GM18499 (cell line): ENCODE results near the gene CTNND1.

ENCODE experiments used
- ATAC-seq: cut with Tn5 transposase; IDR thresholded peaks from one replicate; pipeline ENCODE4 v1.9.1; 2021; ENCODE audit warnings: moderate number of reproducible peaks; ENCODE audit not compliant: insufficient read depth, unreplicated experiment

CTNND1 gene

DNA sequence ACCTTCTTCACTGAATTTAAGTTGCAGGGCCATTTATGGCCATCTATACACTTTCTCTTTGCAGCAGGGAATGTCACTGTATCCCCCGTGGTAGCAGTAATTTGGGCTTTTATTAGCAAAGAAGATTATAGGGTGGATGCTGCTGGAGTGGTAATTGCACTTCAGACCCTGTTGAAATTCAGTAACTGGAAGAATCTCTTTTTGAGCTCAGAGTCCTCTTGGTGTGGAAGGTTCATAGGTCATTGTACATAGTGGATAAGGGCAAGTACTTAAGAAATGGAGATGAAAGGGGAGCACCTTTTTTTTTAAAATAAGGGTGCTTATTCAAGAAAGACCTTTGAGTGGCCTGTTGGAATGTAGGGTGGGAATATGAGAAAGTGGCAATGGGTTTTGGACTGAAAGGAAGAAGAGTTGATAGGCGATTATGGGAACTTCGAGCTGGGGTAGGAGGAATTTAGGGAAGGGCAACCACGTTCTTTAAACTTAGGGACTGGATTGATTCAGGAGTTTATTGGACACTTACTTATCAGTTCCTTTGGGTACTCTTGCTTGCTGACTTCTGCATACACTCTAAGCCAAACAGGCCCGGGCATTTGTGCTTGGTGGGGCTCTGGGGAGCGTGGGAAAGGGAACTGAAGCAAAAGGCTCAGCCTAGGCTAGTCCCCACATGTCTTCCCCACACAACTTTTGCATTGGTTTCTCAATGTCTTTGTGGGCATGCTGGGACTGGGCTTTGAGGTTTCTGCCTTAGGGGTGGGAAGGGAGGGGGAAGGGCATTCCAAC is 26.5 kb downstream of the CTNND1 start:
- ATAC-seq, result no peak

- ATAC-seq, result no peak
Observed at GRCh38 chr11:57788703-57789088, 27.1 kb downstream of the CTNND1 start.

GRCh38 chr11:57791321-57792059 is 29.9 kb downstream of the CTNND1 start:
- no peak for ATAC-seq

DNA sequence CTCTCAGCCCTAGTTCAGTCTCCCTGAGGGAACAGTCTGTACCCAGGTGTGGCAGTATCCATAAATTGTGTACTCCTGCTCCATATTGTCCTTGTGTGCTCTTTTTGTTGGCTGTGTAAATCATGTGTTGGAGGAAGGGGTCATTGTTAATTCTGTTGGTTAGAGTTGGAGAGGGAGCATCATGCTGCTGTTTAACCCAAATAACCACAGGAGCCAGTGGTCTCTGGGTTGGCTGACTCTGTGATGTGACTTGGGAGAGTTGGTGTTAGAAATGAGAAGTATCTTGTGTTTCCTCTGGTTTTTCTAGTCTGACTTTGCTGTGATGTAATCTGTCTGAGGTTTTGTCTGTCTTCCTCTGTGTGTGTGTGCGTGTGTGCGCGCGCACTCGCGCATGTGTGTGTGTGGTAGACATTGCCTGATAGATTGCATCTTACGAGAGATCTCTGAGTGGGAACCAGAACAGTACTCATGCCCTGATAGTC is 30.5 kb downstream of the CTNND1 start:
- ATAC-seq, result peak; percentile 67

- no peak for ATAC-seq
Observed at GRCh38 chr11:57792870-57793269, 31.3 kb downstream of the CTNND1 start.

DNA sequence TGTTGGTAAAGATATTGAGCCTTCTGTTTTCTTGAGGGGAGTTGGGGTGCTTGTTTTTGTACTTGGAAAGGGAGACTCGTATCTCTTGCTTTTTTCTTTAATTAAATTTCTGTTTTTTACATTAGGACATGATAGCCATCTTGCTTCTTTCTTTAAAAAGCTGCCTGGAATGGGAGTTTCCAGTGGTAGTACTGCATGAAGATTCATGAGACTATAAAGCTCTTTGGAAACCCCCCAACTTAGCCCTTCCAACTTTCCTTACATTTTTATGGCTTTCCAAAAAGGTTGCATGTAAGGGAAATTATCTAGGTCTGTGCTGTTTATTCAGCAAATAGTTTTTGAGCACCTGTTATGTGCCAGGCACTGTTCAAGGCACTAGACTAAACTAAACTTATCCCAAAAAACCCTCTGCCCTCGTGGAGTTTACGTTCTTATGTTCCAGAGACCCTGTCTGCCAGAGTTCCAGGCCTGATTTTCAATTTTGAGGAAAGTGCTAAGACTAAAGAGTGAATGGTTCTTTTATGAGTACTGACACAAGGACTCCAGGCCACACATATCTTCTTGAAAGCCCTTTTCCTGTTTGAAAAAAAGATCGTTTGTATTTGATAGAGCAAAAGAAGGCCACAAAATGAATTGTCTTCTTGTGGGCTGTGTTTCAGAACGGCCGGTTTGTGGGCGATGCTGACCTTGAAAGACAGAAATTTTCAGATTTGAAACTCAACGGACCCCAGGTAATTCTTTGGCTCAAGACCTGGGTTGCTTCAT is 31.9 kb downstream of the CTNND1 start:
- no peak for ATAC-seq

- ATAC-seq, result no peak
Observed at GRCh38 chr11:57798905-57799559, 37.4 kb downstream of the CTNND1 start.

- peak; percentile 71 for ATAC-seq
Observed at GRCh38 chr11:57800444-57801182, 39.0 kb downstream of the CTNND1 start.

DNA sequence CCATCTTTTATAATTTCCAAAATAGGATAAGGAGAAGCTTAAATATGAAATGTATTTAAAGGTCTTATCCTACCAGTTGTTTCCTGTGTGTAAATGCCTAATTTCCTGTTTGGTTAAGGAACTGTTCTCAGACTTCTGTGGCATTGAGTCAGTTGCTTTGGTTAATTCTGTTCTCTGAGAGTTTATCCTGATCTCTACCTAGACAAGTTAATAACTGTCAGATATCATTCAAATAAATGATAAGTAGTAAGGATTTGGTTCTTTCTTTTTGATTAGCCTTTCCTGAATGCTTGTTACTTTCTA is 39.5 kb downstream of the CTNND1 start:
- no peak for ATAC-seq

- no peak for ATAC-seq
Observed at GRCh38 chr11:57802411-57802810, 40.8 kb downstream of the CTNND1 start.

DNA sequence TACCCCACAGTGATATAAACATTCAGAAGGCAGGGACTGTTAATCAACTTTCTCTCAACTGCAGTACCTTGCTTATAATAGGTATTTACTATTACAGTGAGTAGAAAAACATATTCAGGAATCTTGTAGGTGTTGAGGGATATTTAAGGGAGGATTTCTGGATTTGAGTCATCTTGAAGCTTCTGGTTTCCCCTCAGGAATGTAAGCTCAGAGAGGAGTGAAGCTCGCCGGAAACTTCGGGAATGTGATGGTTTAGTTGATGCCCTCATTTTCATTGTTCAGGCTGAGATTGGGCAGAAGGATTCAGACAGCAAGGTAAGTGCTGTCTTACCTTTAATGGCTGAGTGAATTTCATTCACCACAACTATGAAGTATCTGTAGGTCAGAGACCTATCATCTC is 42.9 kb downstream of the CTNND1 start:
- no peak for ATAC-seq

- no peak for ATAC-seq
Observed at GRCh38 chr11:57805780-57806179, 44.2 kb downstream of the CTNND1 start.

DNA sequence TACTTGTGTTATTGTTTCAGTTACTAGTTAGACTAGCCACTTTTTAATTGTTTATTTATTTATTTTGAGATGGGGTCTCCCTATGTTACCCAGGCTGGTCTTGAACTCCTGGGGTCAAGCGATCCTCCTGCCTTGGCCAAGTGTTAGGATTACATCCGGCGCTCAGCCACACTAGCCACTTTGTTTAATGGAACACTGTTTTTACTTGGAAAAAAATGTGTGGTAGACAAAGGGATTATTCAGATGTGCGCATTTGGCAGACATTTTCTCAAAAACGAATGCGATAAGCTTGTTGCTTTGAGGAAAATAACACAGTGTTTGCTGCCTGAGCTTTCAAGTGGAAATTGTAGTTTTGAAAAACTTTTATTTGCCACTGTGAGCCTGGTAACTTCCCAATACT is 51.0 kb downstream of the CTNND1 start:
- no peak for ATAC-seq

DNA sequence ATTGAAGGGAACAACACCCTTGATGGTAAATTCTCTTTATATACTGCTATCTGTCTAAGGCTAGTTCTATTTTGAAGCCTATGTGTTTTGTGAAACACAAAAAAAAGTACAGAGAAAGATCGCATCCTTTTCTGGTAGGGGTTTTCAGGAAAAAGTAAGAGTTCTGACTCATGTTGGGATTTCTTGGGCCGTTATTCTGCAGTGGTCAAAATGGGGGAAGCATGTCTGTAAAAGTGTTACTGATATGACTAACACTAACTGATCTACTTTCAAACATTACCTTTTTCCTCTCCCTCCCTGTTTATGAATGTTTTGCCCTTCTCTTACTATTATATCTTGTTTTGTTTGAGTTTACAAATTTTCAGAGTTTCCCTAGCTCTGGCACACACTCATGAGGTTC is 53.9 kb downstream of the CTNND1 start:
- ATAC-seq, result peak; percentile 89

GRCh38 chr11:57815877-57816276 is 54.3 kb downstream of the CTNND1 start:
- ATAC-seq, result no peak

DNA sequence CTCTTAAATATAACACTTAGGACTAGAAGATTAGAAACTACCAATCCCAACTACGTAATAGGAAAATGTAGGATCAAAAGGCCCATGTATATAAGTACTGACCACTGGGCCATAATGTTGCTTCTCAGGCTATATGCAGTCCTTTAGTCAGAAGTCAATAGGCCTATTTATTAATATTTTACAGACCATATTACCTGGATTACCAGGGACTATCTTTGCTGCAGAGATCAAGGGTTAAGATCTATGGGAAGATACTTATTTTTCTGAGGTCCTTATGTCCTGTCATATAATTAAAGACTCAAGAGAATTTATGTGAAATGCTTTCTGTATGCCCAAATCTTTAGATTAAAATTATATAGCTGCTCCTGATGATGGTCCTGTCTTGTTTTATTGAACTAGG is 57.2 kb downstream of the CTNND1 start:
- ATAC-seq, result no peak

GRCh38 chr11:57819252-57819979 is 57.8 kb downstream of the CTNND1 start:
- no peak for ATAC-seq

DNA sequence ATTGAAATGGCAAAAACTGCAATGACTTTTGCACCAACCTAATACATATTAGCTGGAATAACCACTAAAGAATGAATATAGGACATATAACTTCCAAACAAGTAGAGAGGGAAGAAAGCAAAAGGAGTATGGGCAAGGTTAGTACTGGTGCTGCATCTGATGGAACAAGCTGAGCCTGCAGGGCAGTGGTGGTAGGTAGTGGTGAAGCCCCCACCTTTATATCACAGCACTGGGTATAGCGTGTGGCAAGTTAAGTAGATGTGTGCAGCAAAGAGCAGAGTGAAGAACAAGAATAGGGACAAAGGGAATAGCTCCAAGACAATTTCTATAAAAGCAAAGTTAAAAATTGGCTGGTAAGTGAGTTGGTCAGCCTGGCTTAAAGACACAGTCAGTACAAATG is 62.3 kb downstream of the CTNND1 start:
- ATAC-seq, result no peak

DNA sequence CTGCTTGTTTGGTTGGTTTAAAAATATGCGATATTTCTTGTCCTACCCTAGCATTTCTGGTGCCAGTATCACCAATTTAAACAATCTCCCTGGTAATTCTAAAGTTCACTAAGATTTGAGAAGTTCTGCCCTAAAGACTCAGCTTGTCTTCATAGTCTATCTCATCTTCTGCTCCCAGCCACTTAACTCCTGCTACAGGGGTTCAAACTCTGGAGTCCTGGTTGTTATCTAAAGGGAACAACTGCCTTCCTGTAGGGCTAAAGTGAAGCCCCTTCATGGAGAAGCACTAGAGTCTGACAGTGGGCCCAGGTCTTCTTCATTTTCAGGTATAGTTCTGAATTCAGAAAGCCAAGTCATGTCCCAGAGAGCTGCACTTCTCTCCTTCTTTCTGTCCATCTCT is 73.2 kb downstream of the CTNND1 start:
- no peak for ATAC-seq
